DMS53 treated with DMSO at 0.1 percent for 48 hours (cell line): ENCODE data around the gene ZEB2.

Experiments used
- DNase-seq: peaks from one replicate; lab custom pipeline; 2025; ENCODE audit not compliant: unreplicated experiment; lab: John Stamatoyannopoulos, UW

The ZEB2 gene

DNA sequence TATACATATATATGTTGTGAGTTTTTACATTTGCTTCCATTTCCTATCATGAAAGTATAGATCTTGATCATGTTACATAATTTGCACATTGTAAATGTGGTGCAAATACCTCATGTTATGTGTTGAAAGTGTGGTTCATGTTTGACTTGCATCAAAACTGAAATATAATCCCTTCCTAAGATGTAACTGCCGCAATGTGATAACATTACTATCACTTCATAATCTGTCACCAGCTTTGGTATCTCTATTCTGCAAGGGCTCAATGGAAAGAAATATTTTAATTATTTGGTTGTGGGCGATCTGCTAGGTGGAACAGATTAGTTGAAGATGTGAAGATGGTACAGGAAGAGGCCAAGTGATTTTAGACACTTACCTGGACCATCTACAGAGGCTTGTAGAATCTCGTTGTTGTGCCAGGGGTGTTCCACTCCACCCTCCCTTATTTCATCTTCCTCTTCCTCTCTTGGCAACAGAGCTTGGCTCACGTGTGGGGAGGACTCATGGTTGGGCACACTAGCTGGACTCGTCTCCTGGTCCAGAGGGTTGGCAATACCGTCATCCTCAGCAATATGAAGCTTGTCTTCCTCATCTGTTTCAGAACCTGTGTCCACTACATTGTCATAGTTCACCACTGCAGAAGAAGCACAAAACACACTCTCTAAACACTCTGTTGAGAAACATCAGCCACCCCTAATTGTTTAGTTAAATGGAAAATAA lies 90.4 kb downstream of the ZEB2 start:
- no peak for DNase-seq

DNA sequence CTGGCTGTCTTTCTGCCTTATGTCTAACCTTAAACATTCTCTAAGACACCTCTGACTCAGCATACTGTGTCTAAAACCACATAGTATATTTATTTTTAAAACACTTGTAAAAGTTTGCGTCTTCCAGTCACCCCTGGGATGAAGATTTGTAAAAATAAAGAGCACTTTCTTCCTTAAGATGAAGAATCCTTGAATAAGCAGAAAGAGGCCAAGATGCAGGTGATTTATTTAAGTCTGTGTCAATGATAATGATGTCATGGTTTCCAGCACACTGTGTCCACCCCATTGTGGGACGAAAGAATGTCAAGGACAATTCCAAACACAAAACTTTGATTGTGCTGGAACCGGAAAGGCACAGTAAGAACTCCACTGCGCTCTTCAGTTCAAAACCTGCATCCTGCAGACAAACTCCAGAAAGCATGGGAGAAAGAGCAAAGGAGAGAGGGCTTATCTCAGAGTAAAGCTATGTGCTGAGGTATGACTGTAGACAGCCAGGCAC lies 92.9 kb downstream of the ZEB2 start:
- DNase-seq: no peak

DNA sequence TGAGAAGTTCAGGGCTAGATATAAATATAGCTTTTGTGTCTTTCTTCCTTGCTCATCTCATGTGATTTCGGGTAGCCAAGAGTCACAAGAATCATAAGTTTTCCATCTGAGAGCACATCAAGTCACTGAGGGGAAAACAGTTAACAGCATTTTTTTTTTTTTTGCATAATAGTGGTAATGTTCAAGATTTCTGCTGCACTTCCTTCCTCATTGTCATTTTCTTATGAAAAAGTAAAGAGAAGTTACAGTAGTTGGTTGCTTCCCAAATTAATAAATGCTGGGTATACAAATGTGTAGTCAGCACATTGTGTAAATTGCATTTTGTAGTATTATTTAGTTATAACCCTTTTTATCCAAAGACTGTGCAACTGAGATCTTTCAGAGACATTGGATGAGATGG lies 93.6 kb downstream of the ZEB2 start:
- DNase-seq: no peak

DNA sequence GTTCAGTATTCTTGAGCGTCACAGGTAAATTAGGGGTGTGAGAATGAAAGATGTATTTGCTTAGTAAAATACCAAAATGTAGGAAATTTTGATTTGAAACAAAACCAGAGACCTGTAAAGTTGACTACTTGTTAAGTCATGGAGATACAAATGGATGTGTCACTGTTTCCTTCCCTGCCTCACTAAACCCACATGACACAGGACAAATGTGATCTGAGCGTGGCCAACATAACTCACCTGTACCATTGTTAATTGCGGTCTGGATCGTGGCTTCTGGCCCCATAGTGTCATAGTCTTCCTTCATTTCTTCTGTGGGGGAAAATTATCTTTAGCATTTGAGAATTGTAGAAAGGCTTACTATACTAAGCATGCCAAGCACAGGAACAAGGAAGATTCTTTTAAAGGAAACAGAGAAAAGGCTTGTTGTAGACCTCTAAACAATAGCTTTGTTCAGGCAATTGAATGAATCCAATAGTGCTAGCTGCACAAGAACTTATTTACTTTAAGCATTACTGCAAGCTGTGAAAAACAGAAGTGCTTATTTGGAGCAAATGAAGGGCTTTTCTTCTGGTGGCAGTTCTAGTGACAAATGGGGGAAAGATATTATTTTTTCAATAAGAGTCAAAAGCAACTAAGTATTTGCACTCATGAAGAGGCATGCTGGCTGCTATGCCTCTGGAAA lies 95.2 kb downstream of the ZEB2 start:
- DNase-seq: no peak

DNA sequence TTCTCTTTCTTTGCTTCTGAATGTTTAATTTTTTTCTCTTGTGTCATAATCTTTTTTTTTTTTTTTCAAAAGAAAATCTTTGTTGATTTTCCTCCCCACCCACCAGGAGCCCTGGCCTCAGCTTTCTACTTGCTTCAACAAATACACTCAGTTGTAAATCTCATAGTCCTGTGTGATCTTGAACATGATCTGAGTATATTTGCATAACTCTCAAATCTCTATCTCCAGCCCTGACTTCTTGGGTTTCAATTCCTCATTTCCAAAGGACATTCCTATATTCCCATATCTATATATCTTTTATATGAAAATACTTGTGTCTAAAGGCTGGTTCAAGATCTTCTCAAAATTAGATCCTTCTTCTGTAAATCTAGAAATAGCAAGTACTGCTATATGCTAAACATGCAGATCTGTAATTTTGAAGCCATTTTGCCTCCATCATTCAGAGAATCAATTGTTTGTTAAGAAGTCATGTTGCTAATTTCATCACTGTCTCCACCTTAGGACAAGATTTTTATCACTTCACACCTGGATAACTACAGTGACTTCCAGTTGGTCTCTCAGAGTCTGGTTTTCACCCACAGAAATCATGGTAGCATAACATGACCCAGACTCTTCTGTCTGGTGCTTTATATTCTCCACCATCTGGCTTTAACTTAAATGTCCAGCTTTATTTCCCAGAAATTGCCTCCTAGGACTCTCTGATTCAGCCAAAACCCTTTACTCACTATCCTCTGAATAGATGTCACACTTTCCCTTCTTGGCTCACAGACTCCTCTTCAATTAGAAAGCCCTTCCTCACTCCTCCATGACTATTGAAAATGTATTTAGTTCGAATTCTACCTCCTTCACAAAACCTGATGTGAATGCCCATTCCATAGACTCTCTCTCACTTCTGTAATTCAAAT lies 98.1 kb downstream of the ZEB2 start:
- no peak for DNase-seq

DNA sequence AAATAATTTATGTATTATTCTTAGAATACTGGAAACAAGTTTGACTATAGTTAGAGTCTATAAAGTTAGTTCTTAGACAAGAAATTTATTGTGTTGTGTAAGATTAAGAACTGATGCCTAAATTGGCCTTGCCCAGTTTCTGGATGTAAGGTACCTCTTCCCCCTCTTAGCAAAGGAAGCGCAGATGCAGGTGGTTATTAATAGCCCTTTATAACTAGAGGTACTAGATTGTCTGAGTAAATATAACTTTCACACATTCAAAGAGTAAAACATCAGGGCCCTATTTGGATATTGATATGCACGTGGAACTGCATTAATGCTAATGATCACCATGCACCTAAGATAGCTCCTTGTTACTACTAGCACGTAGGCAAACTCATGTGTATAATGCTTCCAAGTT lies 100.7 kb downstream of the ZEB2 start:
- DNase-seq: no peak

DNA sequence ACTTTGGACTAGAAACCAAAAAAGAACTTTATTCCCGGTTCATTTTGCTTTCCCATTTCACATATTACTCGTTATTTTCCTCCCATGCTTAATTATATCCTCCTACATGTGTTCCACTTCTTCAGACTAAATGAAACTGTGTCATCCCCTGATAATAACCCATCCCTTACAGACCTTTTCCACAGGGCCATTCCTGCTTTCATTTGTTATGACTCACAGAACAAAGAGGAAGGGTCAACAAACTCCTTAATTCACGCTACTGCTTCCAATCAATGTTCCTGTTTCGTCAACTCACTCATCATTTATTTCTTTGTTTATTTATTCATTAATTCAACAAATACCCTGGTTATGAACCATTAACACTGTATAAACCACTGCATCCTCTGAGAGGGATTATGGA lies 104.5 kb downstream of the ZEB2 start:
- DNase-seq: peak; percentile 7

DNA sequence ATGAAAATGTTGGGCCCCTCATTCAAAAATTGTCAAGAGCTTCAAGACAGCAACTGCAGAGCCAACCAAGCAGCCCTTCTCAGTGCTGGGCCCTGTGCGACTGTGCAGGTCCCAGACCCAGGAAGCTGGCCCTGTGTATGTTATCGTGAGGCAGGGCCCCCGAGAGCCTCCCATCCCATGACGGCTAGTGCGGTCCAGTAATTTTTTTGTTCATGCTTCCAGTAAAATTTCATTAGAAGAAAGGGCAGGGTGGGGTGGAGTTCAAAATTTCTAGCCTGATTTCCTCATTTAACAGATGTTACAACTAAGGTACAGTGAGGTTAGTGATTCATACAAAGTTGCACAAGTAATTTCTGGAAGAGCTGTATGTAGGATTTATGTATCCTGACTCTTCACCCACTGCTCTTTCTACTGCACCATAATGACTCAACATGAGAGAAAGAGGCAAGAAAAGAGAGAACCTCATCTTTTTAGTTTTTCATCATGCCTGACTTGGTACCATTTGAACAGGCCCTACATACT lies 105.5 kb downstream of the ZEB2 start:
- DNase-seq: no peak

DNA sequence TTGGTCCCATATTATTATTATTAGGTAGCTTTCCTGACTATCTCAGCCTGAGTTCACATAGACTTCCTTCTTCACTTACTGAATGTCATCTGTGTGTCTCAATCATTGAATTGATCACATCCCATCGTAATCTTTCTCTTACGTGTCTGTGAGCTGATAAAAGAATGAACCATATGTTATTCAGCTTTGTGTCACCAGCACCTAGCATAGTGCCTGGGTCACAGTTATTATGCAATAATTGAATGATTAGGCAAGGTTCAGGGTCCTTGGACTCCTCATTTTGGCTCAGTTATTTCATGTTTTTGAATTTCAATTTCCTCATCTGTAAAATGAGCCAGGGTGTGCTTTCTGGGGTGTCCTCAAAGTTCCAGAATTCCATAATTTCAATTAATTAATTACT lies 107.2 kb downstream of the ZEB2 start:
- no peak for DNase-seq

DNA sequence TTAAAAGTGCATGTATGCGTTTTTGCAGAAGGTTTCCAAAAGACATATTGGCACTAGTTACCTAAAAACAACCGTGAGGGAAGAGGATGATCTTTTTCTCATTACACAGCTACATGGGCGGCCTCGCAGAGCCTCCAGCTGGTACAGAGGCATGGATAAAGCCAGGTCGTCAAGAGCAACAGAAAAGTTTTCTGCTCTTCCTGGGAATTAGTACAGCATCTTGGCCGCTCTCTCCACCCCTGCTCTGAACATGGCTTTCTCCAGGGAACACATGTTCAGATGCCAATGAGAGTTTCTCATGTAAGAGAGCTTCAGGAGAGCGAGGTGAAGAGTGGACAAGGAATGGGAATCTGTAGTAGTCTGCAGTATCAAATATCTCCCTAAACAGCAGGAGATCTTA lies 108.4 kb downstream of the ZEB2 start:
- DNase-seq: no peak

DNA sequence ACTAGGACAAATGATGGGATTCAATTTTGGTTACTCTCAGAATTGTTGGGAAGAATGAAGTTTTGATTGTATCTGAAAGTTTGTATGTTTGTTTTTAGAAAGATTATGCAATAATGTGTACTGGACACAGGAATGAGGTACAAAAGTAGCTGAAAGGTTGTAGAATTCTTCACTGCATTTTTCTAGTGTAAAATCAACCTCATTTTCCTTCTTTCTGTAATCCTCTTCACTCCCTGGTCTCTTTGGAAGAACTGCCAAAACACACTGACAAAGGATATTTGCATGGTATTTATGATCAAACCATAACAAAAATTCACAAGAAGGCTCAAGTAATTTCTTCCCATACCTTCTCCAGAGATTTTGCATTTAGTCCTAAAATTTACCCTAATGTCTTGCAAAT lies 110.7 kb downstream of the ZEB2 start:
- no peak for DNase-seq

DNA sequence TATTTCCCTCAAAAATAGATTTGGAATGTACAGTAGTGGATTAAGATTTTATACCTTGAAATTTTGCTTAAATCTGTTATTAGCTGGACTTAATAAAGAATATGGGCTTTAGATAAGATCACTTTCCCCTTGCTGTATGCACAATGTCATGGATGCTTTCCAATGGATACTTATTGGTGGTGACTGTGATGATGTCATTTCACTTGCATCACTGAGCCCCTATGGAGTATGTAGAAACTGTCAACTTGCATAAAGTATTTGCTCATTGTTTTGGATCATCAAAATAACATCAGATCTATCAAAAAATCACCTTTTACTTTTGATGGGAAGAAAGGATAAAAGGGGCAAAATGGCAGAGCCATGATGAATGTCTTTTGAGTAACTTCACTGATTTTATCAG lies 112.7 kb downstream of the ZEB2 start:
- DNase-seq: no peak

DNA sequence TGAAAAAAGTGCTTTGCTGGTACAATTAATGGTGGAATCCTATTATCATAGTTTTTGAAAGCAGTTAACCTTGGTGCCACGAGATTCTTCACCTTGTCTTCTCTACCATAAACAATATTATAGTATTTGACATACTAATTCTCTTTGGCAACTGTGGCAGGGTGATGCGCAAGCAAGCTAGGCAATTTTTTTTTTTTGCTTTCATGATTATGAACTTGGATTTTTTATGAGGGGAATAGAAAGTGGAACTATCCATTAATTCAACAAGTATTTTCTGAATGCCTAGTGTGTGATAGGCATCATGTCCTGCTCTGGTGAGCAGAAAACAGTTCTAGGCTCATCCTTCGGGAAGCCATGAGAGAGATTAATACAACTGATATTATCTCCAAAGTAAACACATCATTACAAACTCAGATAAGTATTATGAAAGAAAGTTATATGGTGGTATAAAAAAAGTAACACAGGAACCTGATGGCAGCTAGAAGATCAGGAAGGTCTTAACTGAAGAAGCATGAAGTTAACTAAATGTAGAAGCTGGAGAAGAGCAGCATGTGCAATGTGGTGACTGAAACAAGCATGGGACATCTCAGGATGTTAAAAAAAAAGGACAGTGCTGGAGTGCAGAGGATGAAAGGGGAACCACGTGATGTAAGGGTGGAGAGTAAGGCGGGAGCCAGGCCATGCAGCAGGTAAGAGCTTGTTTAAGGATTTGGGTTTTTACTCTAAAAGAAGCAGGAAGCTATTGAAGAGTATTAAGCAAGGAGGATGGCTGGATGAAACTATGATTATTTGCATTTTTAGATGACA lies 113.7 kb downstream of the ZEB2 start:
- DNase-seq: no peak

DNA sequence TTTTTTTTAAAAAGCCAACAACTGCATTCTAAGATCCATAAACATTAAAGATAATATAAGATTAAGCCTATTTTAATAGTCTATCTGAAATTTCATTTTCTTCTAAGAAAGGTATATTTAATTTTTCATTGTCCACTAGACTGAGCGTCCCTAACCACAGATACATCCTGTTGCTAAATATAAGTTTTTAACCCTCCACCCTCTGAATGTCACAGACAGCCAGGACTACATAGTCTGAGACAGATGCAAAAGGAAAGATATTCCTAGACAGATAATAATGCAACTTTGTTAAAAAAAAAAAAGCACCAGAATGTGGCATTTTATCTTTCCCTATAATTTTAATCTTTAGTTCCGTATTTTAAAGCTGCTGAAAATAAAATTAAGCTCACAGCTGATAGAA lies 114.6 kb downstream of the ZEB2 start:
- DNase-seq: no peak

DNA sequence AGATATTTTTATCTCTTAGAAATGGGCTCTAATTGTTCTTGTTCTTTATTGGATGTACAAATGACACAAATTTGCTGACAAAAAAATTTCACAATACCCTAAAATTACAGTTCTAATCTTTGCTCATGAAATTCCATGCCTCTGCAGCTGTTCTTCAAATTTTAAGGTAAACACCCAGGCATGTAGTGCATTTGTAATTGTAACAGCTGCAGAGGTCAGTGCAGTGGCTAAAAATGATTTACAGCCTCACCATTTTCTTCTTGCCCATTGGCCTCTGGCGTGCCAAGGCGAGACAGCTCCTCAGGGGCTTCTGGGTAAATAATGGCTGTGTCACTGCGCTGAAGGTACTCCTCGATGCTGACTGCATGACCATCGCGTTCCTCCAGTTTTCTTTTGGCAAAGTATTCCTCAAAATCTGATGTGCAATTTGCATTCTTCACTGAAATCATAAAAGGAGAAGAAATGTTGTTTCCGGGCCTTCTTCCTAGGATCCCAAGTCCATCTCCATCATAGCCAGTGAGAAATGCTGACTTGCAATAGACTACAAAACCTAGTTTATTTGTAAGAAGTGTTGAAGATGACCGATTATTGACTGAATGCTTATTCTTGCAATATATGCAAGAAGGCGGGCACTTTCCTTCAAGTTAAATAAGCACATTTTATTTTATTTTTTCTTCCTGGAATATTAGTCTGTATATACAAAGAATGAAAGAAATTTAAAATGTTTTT lies 115.2 kb downstream of the ZEB2 start:
- DNase-seq: no peak

DNA sequence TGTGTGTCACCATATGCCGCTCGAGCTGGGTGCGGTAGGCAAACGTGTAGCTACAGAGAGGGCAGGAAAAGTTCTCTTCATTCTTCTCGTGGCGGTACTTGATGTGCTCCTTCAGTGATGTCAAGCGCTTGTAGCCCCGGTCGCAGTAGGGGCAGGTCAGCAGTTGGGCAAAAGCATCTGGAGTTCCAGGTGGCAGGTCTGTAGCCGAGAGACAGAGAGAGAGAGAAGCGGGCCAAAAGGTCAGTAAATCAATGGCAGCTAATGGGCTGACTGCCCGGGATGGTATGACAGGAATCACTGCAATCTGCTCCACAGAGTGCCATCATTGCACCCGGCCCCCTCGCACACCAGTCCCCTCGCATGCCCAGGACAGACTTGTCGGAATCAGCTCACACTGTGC lies 116.0 kb downstream of the ZEB2 start:
- DNase-seq: no peak

DNA sequence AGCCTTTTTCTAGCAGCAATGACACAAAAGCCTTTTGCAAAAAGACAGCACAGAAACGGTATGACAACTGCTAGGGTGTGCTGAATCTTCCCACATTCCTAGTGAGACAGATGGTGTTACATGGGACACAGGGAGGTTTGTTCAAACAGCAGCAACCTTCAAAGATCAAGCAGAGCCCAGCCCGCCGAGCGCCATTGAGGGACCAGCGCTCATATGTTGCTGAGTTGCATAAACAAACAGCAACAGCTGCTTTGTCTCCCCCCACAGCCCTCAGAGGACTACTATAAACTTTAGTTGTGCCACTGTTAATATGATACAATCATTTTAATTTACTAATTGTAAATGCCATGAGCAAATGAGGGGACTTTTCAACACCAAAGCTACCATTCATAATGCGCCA lies 117.7 kb downstream of the ZEB2 start:
- DNase-seq: no peak

DNA sequence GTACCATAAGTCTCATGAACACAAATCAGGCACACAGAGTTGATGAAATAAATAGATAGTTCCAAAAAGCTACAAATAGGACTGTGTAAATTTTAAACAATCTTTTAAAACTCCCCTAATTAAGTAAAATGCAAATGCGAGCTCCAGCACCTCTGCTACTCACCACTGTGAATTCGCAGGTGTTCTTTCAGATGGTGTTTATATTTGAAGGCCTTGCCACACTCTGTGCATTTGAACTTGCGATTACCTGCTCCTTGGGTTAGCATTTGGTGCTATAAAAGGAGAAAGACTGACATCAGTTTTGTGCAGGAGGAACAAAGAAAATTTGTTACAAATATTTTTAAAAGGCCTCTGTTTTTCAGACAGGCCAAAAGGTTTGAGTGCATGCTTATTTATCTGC lies 118.9 kb downstream of the ZEB2 start:
- no peak for DNase-seq

DNA sequence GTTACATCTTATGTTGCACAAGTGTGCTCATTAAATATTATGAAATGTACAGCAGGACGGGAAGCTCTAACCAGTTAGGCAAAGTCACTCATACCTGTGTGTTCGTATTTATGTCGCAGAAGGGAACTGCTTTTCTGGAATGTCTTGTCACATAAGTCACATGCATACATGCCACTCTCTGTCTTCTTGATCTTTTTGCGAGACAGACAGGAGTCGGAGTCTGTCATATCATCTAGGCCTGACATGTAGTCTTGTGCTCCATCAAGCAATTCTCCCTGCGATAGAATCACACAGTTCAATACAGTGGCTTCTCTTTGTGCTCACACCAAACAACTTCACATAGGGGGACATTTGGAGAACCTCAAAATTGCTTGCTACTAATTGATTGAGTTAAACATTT lies 123.6 kb downstream of the ZEB2 start:
- no peak for DNase-seq

DNA sequence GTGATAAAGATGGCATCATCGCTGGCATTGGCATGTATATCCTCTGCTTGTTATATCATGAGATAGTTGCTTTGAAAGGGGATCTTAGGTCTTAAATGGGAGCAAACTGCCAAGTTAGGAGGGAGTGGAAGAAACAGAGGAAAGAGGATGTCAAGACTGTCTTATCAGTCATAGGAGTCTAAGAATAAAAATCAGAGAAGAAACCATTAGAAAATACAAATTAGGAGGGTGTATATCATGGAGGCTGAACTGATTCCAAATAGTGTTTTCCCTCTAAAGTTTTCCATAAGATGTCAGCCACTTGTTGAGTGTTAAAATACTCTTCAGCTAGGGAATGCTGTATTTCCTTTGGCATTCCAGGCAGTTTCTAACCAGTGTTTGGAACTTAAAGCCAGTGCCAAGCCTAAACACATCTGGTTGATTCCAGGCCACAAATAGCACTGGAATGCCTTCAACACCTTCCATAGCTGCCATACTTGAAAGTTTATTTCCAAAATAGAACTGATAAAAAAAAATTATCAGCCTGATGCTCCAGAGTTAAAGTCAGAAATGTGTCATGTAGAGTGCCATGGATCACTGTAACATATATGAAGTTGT lies 129.4 kb downstream of the ZEB2 start:
- no peak for DNase-seq
